D721Med (cell line): ENCODE data around the gene LTB4R2.

Experiments used
- DNase-seq: peaks from one replicate; pipeline ENCODE4 v3.0.0; 2011; ENCODE audit warnings: low spot score; ENCODE audit not compliant: insufficient read length
- FAIRE-seq: peaks from 2 replicates; lab custom pipeline; 2011; peaks lifted over from hg19 to GRCh38; lab: Jason Lieb, UNC
- CTCF ChIP-seq: IDR thresholded peaks from 2 replicates; pipeline ENCODE4 v1.5.1; 2012; ENCODE audit warnings: mild to moderate bottlenecking, control low read depth; ENCODE audit not compliant: insufficient read depth; ENCODE audit errors: missing control alignments

Gene LTB4R2

GRCh38 chr14:24264298-24264697 is 45.6 kb upstream of the LTB4R2 start:
- no peak for FAIRE-seq
- DNase-seq, result no peak
- TF ChIP-seq CTCF, result no peak

GRCh38 chr14:24266344-24267244 is 43.3 kb upstream of the LTB4R2 start:
- no peak for FAIRE-seq

GRCh38 chr14:24267516-24267915 is 42.4 kb upstream of the LTB4R2 start:
- TF ChIP-seq CTCF, result no peak
- FAIRE-seq, result no peak
- DNase-seq, result no peak

More at GRCh38 chr14:24266344-24267244, 43.3 kb upstream of the LTB4R2 start:
- TF ChIP-seq CTCF, result no peak
- no peak for DNase-seq

- TF ChIP-seq CTCF, result no peak
- FAIRE-seq (no peak), DNase-seq (no peak)
Observed at GRCh38 chr14:24268225-24268624, 41.7 kb upstream of the LTB4R2 start.

- DNase-seq, result no peak
- no peak for FAIRE-seq
- TF ChIP-seq CTCF, result no peak
Observed at GRCh38 chr14:24269368-24269767, 40.6 kb upstream of the LTB4R2 start.

GRCh38 chr14:24269910-24270536 is 39.9 kb upstream of the LTB4R2 start:
- DNase-seq (no peak), FAIRE-seq (no peak)
- no peak for TF ChIP-seq CTCF

GRCh38 chr14:24270537-24271133 is 39.3 kb upstream of the LTB4R2 start:
- DNase-seq, result no peak

More at GRCh38 chr14:24270537-24271133, 39.3 kb upstream of the LTB4R2 start:
- no peak for TF ChIP-seq CTCF
- no peak for FAIRE-seq
